Measurements from ENCODE around the gene CPEB3. TPM values are rescaled to one million over a fixed set of nuclear protein-coding genes. Genes with fewer than 3 reads are reported as not detected.

CPEB3 gene
- total RNA-seq, 1 experiment from 2014 or later: 1.0 TPM

- H3K4me1 ChIP-seq (ENCODE audit: insufficient read depth, low read length): no peaks in the 10 kb centered on the region; the same call in 1 of the 2 replicates
- no peak overlapping the region for H3K27ac Mint-ChIP-seq
- no peak overlapping the region for H2AK5ac ChIP-seq (ENCODE audit: insufficient read length, low read length)
- H3K56ac ChIP-seq (ENCODE audit: insufficient read length, low read depth, low read length): no peak overlapping the region
- H2AFZ ChIP-seq (ENCODE audit: low read length): no peak overlapping the region
- no peak overlapping the region for H3T11ph ChIP-seq (ENCODE audit: low read length)
- no peak overlapping the region for H3K23ac ChIP-seq (ENCODE audit: insufficient read length, low read depth, low read length)
- no peak overlapping the region for H2BK5ac ChIP-seq (ENCODE audit: insufficient read length, low read length)
- H3K27me3 ChIP-seq (ENCODE audit: insufficient read depth, low read length): no peaks in the 10 kb centered on the region
- no peaks in the 10 kb centered on the region for H3K27me3 Mint-ChIP-seq (ENCODE audit: low read depth)
- H3K4ac ChIP-seq (ENCODE audit: low read depth, low read length): no peak overlapping the region
- no peaks in the 10 kb centered on the region for H3K9me3 Mint-ChIP-seq
- H3K4me1 Mint-ChIP-seq: peaks cover 0 to 7% of the 10 kb centered on the region in 2 experiments; a peak in 2 of 4 replicates
- DNase-seq: no peak
- no peak overlapping the region for H2BK120ac ChIP-seq (ENCODE audit: low read depth, low read length, poor library complexity, severe bottlenecking)
- no peaks in the 10 kb centered on the region for H3K36me3 Mint-ChIP-seq (ENCODE audit: insufficient read depth in 1 of 3, low read depth in 3 of 3)
- H2BK12ac ChIP-seq (ENCODE audit: insufficient read length, low read depth, low read length): no peak overlapping the region
- H4K20me1 ChIP-seq (ENCODE audit: control insufficient read depth, insufficient read depth, insufficient read length): no peaks in the 10 kb centered on the region
- H3K14ac ChIP-seq (ENCODE audit: insufficient read depth, low read length): no peak overlapping the region
- no CpG with 5 or more reads among the region's 4 CpGs for WGBS (ENCODE audit: extremely low coverage, insufficient read length, low lambda C conversion rate)
- H4K5ac ChIP-seq (ENCODE audit: insufficient read length, low read depth, low read length): no peak overlapping the region
- no peak overlapping the region for H3K9ac ChIP-seq (ENCODE audit: extremely low read depth, insufficient read length, low read length)
- no peak overlapping the region for H3K4me2 ChIP-seq (ENCODE audit: insufficient read depth, insufficient read length, low read length)
- no peaks in the 10 kb centered on the region for H3K9me3 ChIP-seq (ENCODE audit: control insufficient read depth, low read depth, low read length)
- no peak for TF ChIP-seq CTCF (conservative IDR thresholded peaks at IDR 0.05)
- H3K79me2 ChIP-seq (ENCODE audit: insufficient read depth, low read length): no peaks in the 10 kb centered on the region
- H3K27ac ChIP-seq (ENCODE audit: insufficient read length, low read depth, low read length): no peak overlapping the region
- H4K91ac ChIP-seq (ENCODE audit: insufficient read length, low read depth, low read length): no peak overlapping the region
- no peak overlapping the region for H3K4me3 Mint-ChIP-seq
- H3K23me2 ChIP-seq (ENCODE audit: insufficient read length, low read depth, low read length, poor library complexity, severe bottlenecking): no peaks in the 10 kb centered on the region
- no peaks in the 10 kb centered on the region for H3K79me1 ChIP-seq (ENCODE audit: insufficient read depth, low read depth, low read length, poor library complexity, severe bottlenecking)
- no peak overlapping the region for H2BK20ac ChIP-seq (ENCODE audit: low read depth, low read length, poor library complexity, severe bottlenecking)
- no peak overlapping the region for H3K18ac ChIP-seq (ENCODE audit: insufficient read length, low read depth, low read length)
- no peak overlapping the region for H4K8ac ChIP-seq (replicated peaks; ENCODE audit: insufficient read length, low read depth, low read length)
- no peak overlapping the region for H2BK15ac ChIP-seq (ENCODE audit: low read depth, low read length)
Observed at GRCh38 chr10:92183199-92183598, 107.7 kb downstream of the CPEB3 start.
